ENCODE measurements around the gene HOXA4.
A peak's percentile ranks its signal among the peaks of the same experiment; 100 is the strongest.

HOXA4 gene

GRCh38 chr7:27157702-27158431 is 27.3 kb upstream of the HOXA4 start:
- no peak for DNase-seq

GRCh38 chr7:27156916-27157701 is 26.6 kb upstream of the HOXA4 start:
- no peak for DNase-seq

DNA sequence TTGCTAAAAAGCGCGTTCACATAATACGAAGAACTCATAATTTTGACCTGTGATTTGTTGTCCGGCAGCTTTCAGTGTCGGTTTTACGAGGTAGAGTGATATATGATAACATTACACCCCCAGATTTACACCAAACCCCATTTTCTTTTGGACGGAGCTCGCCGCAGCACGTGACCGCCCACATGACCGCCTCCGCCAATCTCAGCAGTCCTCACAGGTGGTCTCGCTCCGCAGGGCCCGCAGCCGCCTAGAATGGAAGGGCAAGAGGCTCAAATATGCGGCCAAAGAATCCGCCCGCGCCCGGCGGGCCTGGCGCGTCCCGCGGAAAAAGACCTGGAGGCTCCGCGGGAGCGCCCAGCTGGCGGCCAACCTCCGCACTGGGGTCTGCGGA is 25.9 kb upstream of the HOXA4 start, which contains the start of gene HOXA7:
Gene HOXA7, minus strand, starts transcription at position 168 of the 391 bp plus-strand sequence. Its CDS starts 130 bp downstream, at position 38.
- peak; percentile 69 for DNase-seq

- DNase-seq = no peak
Measured at GRCh38 chr7:27155816-27156507, 25.4 kb upstream of the HOXA4 start.

DNA sequence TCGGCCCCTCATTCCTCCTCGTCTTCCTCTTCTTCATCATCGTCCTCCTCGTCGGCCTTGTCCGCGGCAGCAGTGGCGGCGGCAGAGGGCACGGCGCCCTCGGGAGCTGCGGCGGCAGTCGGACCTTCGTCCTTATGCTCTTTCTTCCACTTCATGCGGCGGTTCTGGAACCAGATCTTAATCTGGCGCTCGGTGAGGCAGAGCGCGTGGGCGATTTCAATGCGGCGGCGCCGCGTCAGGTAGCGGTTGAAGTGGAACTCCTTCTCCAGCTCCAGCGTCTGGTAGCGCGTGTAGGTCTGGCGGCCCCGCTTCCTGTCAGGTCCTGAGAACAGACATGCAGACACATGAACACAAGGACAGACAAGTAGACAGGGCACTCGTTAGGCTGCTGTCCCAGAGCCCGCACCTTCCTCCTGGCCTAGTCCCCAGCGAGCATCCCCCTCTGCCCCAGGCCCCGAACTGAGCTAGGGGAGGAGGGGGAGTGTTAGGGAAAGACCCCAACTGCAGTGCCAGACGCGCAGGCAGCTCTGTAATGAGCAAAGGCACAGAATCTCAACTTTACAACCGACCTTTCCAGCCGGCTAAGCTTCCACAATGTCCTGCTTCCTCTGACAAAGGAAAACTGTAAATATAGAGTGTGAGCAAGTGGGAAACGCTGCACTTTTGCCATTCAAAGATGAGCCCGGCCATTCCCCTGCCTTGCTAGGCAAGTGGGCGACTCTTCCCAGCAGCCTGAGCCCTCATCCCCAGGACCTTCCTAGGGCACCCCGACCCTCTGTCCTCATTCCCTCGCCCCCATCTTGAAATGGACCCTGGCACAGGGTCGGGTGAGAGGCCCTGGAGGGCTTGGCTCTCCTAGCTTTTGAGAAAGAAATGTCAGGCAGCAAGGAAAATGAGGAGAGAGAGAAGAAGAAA is 24.6 kb upstream of the HOXA4 start:
- DNase-seq = no peak

- no peak for DNase-seq
Measured at GRCh38 chr7:27154369-27154768, 23.8 kb upstream of the HOXA4 start.

GRCh38 chr7:27153526-27153925 is 23.0 kb upstream of the HOXA4 start:
- no peak for DNase-seq

DNA sequence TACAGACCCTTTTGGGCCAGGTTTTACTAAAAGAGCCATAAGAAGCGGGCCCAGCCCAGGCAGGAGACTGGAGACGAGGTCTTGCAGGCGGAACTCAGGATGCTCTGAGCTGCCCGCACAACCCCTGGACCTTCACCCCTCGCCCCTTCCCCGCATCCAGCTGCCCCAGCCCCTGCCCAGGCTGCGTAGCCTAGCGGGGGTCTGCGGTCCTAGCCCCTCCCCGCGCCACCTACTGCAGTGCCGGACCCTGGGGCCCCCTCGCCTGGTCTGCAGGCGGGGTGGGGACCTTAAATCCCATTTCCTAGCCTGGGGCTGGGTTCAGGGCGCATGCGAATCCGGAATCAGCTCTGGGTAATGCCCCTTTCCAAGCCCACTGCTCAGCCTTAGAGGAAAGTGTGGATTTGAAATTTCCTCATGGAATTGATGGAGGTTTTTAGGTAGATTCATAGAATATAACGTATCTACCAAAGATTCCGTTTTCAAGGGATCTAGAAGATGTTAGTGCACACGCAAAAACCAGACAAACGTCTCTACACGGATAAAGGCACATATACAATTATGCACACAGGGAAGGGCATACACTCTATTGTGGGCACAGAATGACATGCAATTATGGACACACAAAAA is 22.4 kb upstream of the HOXA4 start:
- DNase-seq = no peak

GRCh38 chr7:27151931-27152815 is 21.6 kb upstream of the HOXA4 start, which contains the start of gene HOXA3:
TSS of gene HOXA3 (minus strand) at chr7:27152583. CDS start at chr7:27110640, 41,943 bp downstream.
- no peak for DNase-seq

- DNase-seq = no peak
Measured at GRCh38 chr7:27151341-27151930, 20.9 kb upstream of the HOXA4 start.

DNA sequence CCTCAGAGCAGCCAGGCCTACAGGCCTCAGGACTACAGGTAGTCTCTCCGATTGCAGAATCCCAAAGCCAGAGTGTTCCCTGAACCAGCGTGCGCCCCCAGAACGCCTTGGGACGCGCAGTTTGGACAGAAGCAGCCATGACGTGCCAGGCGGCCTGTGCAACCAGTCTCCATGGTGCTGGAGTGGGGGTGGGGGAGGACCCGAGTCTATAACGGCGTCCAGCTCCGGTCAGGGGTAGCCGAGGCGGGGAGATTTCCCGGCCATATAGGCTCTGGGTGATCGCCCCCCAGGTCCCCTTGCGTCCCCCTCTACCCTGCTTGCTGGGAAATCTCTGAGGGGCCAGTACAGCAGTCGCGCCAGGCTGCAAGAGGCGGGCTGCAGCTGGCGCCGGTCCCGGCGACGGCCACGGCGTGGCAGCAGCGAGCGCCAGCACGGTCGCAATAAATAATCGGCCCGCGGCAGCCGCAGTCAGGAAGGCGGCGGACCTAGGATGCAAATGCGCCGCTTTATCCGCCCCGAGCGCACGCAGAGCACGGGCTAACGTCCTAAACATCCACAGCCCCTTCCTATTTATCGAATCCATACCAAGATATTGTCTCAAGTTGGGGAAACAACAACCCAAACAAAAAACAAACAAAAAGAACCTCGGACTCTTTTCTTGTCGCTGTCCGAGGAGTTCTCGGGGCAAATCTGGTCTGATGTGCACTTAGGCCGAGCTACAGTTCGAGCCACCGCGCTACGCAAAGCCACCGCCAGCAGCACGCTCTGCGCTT is 20.2 kb upstream of the HOXA4 start:
- peak; percentile 81 for DNase-seq

DNA sequence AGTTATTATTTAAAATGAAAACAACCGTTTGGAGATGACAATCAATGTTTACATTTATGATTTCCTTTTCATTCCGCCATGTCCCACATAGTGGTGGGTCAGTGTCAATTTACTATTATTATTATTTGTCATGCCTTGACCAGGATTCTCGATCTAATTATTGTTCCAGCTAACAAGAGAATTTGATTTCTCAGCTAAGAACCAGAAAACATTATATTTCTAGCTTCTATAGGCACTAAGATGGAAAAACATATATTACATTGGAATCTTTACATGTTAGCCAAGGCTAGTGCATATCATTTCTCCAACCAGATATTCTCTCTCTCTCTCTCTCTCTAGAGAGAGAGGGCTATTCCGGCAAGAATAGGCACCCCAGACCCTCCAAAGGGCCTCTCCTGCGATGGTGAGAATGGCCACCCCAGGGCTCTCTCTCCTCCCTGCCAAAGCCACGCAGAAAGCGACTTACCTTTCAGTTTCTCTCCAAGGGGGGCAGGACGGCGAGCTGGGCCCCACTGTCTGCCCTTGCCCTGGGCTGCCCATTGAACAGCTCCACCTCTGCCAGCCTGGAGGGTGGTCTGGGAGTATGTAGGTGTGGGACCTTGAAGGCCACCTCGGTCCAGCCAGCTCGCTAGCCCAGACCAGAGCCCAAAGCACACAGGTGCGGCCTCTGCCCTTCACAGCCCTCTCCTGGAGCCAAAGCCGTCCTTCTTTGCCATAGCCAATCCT is 19.4 kb upstream of the HOXA4 start:
- DNase-seq = no peak

DNA sequence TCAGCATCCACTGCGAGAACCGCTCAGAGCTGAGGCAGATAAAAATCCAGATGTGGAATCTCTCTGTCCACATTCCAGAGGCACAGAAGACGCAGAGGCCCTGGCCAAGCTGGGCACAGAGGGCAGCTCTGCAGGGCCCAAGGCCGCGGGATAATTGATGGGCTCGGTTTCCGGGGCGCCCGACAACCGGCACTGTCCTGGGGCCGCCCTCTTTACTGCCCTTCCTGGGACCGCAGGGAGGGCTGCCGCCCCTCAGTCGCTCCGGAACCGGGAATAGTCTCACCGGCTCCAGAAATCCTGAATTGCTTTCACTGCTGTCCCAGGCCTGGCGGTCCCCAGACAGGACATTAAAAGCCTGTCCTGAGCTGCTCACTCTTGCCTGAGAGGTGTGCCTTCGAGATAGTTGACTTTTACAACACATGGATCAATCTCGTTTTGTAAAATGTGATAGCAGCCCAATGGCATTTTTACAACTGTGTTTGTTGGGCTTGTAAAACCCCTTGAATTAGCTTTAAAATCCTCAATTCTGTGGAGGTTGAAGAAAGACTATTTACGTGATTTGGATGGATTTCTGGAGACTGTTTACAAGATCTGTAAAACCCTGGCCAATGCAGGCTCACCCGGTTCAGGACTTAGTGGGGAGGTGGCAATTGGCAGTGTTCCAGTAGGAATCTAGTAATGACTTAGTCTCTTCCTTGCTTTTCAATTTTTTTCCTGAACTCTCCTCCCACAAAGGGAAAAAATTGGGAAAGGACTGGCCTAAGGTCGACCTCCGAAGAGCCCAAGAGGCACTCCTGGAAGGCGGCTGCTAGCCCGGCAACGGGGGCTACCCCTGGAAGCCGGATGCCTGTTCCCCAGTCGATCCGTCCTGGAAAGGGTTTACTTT is 18.4 kb upstream of the HOXA4 start:
- no peak for DNase-seq

GRCh38 chr7:27148031-27148755 is 17.6 kb upstream of the HOXA4 start:
- peak; percentile 64 for DNase-seq

GRCh38 chr7:27147199-27148030 is 16.9 kb upstream of the HOXA4 start, which contains the start of gene HOXA6:
TSS of gene HOXA6 (minus strand) at chr7:27147774. CDS start at chr7:27147749, 25 bp downstream.
- peak; percentile 58 for DNase-seq

Data from NCI-H510A (cell line).